Endothelial cell of umbilical vein (primary cell): ENCODE results near the gene CD8A.

Experiments
- EZH2 ChIP-seq: IDR thresholded peaks from 2 replicates; pipeline ENCODE4 v1.6.1; 2012; ENCODE audit warnings: borderline replicate concordance, low read depth, mild to moderate bottlenecking, moderate library complexity, low read length, inconsistent platforms; ENCODE audit not compliant: severe bottlenecking
- FOS ChIP-seq: IDR thresholded peaks from 2 replicates; pipeline ENCODE4 v1.6.1; 2011; ENCODE audit warnings: mild to moderate bottlenecking, low read length, moderate library complexity, borderline replicate concordance; ENCODE audit not compliant: insufficient read depth
- JUN ChIP-seq: IDR thresholded peaks from 2 replicates; pipeline ENCODE4 v1.6.1; 2011; ENCODE audit warnings: borderline replicate concordance, low read depth; ENCODE audit not compliant: insufficient read length, insufficient read depth
- POLR2A ChIP-seq: IDR thresholded peaks from 2 replicates; pipeline ENCODE4 v1.6.1; 2012; ENCODE audit warnings: low read depth, mild to moderate bottlenecking, control low read depth, low read length
- POLR2AphosphoS5 ChIP-seq: IDR thresholded peaks from 2 replicates; pipeline ENCODE4 v1.6.1; 2012; ENCODE audit warnings: low read depth, mild to moderate bottlenecking, control low read depth, low read length, moderate library complexity; ENCODE audit not compliant: insufficient read depth
- TF ChIP-seq, protein P1 (sequence below): IDR thresholded peaks from 2 replicates; pipeline ENCODE4 v1.6.1; 2011; ENCODE audit not compliant: insufficient read depth, insufficient read length
- TF ChIP-seq, protein P2 (sequence below), 2 donors: IDR thresholded peaks; 1 replicate in 1 of 2; 2 replicates in 1 of 2; pipeline ENCODE4 v1.5.1; 2011; ENCODE audit warnings: low read length in 2 of 2, mild to moderate bottlenecking in 2 of 2, moderate library complexity in 2 of 2, control low read depth in 1 of 2, inconsistent platforms in 1 of 2, low read depth in 1 of 2; ENCODE audit not compliant: insufficient read depth in 1 of 2; ENCODE audit errors: extremely low read depth in 1 of 2

DNA sequence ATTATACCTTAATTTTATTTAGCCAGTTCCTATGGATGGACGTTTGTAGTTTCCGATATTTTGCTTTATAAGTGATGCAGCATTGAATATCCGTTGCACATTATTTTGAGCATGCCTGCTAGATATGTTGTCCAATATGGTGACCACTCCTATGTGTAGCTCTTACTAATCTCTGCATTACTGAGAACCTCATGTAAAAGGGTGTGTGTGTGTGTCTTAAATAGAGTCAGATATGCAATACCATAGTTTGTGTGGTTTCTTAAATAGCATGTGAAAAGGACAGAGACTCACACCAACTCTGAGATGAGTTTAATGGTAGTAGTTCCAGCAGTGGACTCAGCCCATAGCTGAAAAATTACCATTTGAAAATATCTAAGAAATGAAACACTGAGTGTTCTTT is 32.3 kb downstream of the CD8A start:
- no peak for TF ChIP-seq EZH2
- TF ChIP-seq, protein P1, sequence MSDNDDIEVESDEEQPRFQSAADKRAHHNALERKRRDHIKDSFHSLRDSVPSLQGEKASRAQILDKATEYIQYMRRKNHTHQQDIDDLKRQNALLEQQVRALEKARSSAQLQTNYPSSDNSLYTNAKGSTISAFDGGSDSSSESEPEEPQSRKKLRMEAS, result no peak
- TF ChIP-seq POLR2A, result no peak
- TF ChIP-seq JUN, result no peak
- TF ChIP-seq, protein P2, sequence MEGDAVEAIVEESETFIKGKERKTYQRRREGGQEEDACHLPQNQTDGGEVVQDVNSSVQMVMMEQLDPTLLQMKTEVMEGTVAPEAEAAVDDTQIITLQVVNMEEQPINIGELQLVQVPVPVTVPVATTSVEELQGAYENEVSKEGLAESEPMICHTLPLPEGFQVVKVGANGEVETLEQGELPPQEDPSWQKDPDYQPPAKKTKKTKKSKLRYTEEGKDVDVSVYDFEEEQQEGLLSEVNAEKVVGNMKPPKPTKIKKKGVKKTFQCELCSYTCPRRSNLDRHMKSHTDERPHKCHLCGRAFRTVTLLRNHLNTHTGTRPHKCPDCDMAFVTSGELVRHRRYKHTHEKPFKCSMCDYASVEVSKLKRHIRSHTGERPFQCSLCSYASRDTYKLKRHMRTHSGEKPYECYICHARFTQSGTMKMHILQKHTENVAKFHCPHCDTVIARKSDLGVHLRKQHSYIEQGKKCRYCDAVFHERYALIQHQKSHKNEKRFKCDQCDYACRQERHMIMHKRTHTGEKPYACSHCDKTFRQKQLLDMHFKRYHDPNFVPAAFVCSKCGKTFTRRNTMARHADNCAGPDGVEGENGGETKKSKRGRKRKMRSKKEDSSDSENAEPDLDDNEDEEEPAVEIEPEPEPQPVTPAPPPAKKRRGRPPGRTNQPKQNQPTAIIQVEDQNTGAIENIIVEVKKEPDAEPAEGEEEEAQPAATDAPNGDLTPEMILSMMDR (IDR thresholded peaks at IDR 0.05; ENCODE audit: extremely low read depth in 1 of 2, insufficient read depth in 1 of 2, low read depth in 1 of 2, low read length in 2 of 2), result no peak
- TF ChIP-seq POLR2AphosphoS5, result no peak
- TF ChIP-seq FOS, result no peak
